ENCODE measurements around the gene TTLL8.
"Not testable (repeated sequence)": the region's sequence is repeated elsewhere in the genome, so short reads cannot be mapped to it uniquely, and the experiment has no call there.

The TTLL8 gene

DNA sequence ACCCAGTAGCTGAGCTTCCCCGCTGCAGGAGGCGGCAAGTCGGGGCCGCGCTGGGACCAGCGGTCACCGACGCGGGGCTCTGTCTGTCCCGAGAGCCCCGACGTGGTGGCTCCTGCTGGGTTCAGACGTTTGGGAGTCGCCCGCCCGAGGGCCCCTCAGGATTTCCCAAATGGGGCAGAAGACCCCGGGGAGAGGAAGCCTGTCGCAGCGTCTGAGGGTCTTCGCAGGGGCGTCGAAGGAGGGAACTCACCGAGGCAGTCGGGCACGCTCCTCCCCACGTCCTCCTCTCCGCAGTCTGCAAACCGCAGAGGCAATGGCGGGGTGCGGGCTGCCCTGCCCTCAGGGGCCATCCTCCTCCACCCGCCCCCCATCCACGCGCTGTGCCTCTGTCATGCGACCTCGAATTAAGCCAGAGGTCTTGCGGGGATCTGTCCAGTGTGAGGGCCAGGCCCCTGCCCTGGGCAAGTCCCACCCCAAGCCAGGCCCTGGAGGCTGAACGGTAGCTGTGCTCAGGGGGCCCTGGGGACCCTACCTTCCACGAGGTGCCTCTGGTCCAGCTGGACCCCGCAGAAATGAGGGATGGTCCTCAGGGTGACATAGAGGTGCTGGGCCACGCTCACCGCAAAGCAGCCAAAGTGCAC is 58.0 kb downstream of the TTLL8 start:
- DNase-seq, result peak; percentile 31

- peak; percentile 35 for DNase-seq
Measured at GRCh38 chr22:49999063-49999945, 58.8 kb downstream of the TTLL8 start.

GRCh38 chr22:49998718-49999062 is 59.4 kb downstream of the TTLL8 start:
- no peak for DNase-seq

DNA sequence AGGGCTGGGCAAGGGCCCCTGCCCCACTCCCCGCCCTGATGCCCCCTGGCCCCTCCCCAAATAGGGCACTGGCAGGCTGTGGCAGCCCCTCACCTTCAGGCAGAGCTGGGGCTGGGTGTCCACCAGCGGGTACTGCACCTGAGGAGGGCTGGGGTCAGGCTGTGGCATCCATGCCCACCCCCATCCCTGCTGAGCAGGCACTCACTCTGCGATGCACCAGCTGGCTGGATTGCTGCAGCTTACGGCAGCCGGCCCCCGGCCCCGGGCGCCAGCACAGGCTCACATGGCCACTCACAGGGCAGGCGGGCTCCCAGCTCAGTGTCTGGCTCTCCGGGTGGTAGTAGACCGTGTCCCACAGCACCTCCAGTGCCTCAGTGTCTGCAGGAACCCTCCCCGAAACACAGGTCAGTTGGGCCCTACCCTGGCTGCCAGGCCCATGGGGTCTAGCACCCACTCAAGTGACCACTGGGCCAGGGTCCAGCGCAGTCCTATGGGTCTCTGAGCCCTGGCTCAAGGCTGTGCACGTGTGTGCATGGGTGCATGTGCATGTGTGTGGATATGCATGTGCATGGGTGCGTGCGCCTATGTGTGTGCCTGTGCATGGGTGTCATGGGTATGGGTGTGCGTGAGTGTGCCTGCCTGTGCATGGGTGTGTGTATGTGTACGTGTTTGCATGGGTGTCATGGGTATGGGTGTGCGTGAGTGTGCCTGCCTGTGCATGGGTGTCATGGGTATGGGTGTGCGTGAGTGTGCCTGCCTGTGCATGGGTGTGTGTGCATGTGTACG is 60.0 kb downstream of the TTLL8 start:
- no peak for DNase-seq

GRCh38 chr22:49997251-49997599 is 60.9 kb downstream of the TTLL8 start:
- no peak for DNase-seq

DNA sequence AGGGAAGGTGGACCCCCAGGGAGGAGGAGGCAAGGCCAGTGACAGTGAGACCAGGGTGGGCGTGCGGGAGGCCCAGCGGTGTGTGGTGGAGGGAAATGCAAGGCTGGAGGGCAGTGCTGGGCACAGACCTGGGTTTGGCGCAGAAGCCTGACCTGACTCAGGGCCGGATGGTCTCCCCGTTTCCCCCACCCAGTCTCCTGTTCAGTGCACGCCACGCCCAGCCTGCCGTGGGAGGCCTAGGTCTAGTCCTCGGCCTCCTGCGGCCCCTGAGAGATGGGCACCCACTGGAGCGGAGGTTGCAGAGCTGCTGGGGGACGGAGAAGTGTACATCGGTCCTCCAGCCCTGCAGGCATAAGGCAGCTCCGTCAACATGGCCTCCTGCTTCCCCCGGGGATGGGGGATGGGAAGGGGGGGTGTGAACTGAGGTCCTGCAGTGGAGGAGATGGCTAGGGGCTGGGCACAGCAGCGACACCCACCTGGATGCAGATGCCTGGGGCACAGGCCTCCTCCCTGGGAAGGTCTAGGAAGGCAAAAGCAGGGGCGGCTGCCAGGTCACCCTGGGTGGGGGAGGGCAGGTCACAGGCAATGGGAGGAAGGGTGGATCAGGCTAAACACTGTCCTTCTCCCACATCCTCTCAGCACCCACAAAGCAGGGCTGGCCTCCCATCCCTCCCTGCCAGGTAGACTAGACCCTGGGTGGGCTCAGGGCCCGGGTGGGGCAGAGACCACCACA is 61.4 kb downstream of the TTLL8 start:
- DNase-seq, result no peak

GRCh38 chr22:49996119-49996517 is 62.0 kb downstream of the TTLL8 start:
- no peak for DNase-seq

- DNase-seq, result no peak
Measured at GRCh38 chr22:49995361-49996118, 62.6 kb downstream of the TTLL8 start.

GRCh38 chr22:49995041-49995360 is 63.1 kb downstream of the TTLL8 start:
- no peak for DNase-seq

DNA sequence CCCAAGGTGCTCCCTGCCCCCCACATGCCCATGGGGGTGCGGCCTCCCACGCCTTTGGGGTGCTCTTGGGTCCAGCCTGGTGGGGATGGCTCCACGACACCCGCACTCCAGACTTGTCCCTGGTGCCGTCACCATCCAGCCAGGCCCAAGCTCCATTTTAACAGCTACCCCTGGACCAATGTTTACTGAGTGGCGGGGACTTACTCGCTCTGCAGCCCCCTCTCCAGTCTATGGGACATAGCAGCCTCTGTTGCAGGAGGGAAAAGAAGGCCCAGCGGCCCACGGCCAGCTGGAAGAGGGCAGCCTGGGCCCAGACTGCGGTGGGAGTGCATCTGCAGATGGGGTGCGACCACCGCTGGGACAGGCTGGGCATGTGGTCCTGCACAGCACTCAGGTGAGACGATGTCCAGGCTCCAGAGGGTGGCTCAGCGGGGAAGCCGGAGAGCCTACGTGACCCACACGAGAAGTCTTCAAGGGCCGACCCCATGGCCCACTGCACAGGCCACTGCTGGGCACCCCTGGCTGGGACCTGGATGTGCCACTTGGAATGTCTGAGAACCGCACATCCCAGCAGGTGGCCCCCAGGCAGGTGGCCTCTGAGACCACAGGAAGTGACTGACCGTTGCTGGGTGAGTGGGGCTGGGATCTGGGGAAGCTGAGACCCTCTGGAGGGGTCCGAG is 63.6 kb downstream of the TTLL8 start:
- no peak for DNase-seq

GRCh38 chr22:49993649-49994360 is 64.3 kb downstream of the TTLL8 start:
- no peak for DNase-seq

GRCh38 chr22:49992921-49993648 is 65.0 kb downstream of the TTLL8 start:
- peak; percentile 32 for DNase-seq

DNA sequence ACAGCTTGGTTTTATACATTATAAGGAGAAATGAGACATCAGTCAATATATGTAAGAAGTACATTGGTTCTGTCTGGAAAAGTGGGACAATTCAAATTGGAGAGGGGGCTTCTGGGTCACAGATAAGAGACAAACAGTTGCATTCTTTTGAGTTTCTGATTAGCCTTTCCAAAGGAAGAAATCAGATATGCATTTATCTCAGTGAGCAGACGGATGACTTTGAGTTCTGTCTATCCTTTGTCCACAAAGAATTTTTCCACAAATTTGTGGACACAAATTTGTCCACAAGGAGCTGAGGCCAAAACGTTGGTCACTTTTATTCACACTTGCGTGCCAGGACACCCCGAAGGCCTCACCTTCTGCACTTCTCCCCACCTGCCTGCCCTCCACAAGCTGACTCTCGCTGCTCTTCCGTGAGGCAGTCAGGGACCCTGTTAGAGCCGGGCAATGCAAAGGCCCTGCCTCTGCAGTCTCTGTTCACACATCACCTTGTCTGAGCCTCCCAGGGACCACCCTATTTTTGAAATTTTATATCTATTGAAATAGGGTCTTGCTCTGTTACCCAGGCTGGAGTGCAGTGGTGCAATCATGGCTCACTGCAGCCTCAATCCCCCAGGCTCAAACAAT is 66.1 kb downstream of the TTLL8 start:
- DNase-seq, result no peak

- no peak for DNase-seq
Measured at GRCh38 chr22:49991167-49991566, 66.9 kb downstream of the TTLL8 start.

DNA sequence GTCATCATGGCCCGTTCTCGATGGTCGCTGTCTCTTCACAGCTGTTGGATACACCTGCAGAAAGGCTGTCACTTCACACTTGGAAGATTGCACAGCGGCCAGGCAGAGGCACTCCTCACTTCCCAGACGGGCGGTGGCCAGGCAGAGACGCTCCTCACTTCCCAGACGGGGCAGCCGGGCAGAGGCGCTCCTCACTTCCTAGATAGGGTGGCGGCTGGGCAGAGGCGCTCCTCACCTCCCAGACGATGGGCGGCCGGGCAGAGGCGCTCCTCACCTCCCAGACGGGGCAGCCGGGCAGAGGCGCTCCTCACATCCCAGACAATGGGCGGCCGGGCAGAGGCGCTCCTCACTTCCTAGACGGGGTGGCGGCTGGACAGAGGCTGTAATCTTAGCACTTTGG is 68.3 kb downstream of the TTLL8 start:
- DNase-seq, result not testable (repeated sequence)

- no peak for DNase-seq
Measured at GRCh38 chr22:49986325-49986724, 71.8 kb downstream of the TTLL8 start.

- no peak for DNase-seq
Measured at GRCh38 chr22:49983148-49984042, 74.7 kb downstream of the TTLL8 start.

DNA sequence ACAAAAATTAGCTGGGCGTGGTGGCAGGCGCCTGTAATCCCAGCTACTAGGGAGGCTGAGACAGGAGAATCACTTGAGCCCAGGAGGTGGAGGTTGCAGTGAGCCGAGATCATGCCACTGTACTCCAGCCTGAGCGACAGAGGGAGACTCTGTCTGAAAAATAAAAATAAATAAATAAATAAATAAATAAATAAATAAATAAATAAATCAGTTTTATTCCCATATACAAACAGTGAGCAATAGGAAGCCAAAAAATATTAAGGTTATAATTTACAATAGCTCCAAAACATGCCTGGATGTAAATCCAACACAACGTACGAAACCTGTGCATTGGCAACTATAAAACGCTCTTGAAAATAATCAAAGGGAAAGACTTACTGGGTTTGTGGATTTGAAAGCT is 76.3 kb downstream of the TTLL8 start:
- not testable (repeated sequence) for DNase-seq
